Lower leg skin (tissue), 3 donors: ENCODE measurements around the gene EDEM3.

Experiments
- CTCF ChIP-seq, 3 donors: fragments of 450-650 bp; IDR thresholded peaks; one replicate each; pipeline ENCODE4 v1.5.1; 2016; ENCODE audit warnings: antibody characterized with exemption in 3 of 3, mild to moderate bottlenecking in 3 of 3, moderate library complexity in 2 of 3
- POLR2A ChIP-seq, 2 donors: fragments of 450-650 bp; IDR thresholded peaks; one replicate each; pipeline ENCODE4 v1.6.1; 2016 to 2017; ENCODE audit warnings: antibody characterized with exemption in 2 of 2, mild to moderate bottlenecking in 1 of 2, moderate library complexity in 1 of 2

- TF ChIP-seq CTCF (IDR thresholded peaks at IDR 0.05) (no peak), POLR2A (IDR thresholded peaks at IDR 0.05) (no peak)
Measured at GRCh38 chr1:184757406-184757805, 2.7 kb upstream of the EDEM3 start.
